Measurements from ENCODE around the gene CHRNE.

GRCh38 chr17:4949321-4950074, 46.6 kb upstream of the CHRNE start:
- no peak for TF ChIP-seq POLR2A (IDR thresholded peaks at IDR 0.05)
- TF ChIP-seq POLR2AphosphoS5 (IDR thresholded peaks at IDR 0.05; ENCODE audit: insufficient read depth in 1 of 2, low read depth in 1 of 2), result peak in 1 of 2 donors; percentile 61
- TF ChIP-seq CTCF (IDR thresholded peaks at IDR 0.05), result no peak
